ENCODE data around the gene CRISPLD2.

- TF ChIP-seq RAD21 (IDR thresholded peaks at IDR 0.05; ENCODE audit: low read depth) (no peak), REST (IDR thresholded peaks at IDR 0.05; ENCODE audit: low read depth) (no peak), TEAD4 (IDR thresholded peaks at IDR 0.05) (no peak), TAF1 (IDR thresholded peaks at IDR 0.05; ENCODE audit: low read depth) (no peak), FOXM1 (IDR thresholded peaks at IDR 0.05; ENCODE audit: borderline replicate concordance, low read depth) (no peak), EP300 (IDR thresholded peaks at IDR 0.05; ENCODE audit: borderline replicate concordance) (no peak), CREB1 (IDR thresholded peaks at IDR 0.05; ENCODE audit: low read depth) (no peak), USF1 (IDR thresholded peaks at IDR 0.05) (no peak), TCF12 (IDR thresholded peaks at IDR 0.05; ENCODE audit: low read depth) (no peak), CEBPB (IDR thresholded peaks at IDR 0.05) (no peak), YY1 (IDR thresholded peaks at IDR 0.05; ENCODE audit: low read depth) (no peak), NFIC (IDR thresholded peaks at IDR 0.05) (no peak), EGR1 (IDR thresholded peaks at IDR 0.05) (no peak)
- TF ChIP-seq, protein P1, sequence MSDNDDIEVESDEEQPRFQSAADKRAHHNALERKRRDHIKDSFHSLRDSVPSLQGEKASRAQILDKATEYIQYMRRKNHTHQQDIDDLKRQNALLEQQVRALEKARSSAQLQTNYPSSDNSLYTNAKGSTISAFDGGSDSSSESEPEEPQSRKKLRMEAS (IDR thresholded peaks at IDR 0.05) = no peak
Measured at GRCh38 chr16:84913315-84913714, 93.5 kb downstream of the CRISPLD2 start.

Data from Ishikawa (cell line).